Skin epidermis (tissue), 12 donors: ENCODE results near the gene REEP5.
A peak's percentile ranks its signal among the peaks of the same experiment; 100 is the strongest.
"Not testable (repeated sequence)": the region's sequence is repeated elsewhere in the genome, so short reads cannot be mapped to it uniquely, and the experiment has no call there.

Experiments
- H3K27ac ChIP-seq, 21 experiments: fragments of 200-600 bp; sonication (generic) in 11 of 21; one replicate each; pipeline ENCODE4 v1.5.0; 2020; ENCODE audit warnings: mild to moderate bottlenecking in 3 of 21, inconsistent platforms in 2 of 21, moderate library complexity in 2 of 21
- H3K4me3 ChIP-seq, 7 experiments: fragments of 200-600 bp; sonication (generic) in 2 of 7; one replicate each; pipeline ENCODE4 v1.5.0; 2020; ENCODE audit warnings: inconsistent platforms in 2 of 7, mild to moderate bottlenecking in 2 of 7, moderate library complexity in 1 of 7

The REEP5 gene

DNA sequence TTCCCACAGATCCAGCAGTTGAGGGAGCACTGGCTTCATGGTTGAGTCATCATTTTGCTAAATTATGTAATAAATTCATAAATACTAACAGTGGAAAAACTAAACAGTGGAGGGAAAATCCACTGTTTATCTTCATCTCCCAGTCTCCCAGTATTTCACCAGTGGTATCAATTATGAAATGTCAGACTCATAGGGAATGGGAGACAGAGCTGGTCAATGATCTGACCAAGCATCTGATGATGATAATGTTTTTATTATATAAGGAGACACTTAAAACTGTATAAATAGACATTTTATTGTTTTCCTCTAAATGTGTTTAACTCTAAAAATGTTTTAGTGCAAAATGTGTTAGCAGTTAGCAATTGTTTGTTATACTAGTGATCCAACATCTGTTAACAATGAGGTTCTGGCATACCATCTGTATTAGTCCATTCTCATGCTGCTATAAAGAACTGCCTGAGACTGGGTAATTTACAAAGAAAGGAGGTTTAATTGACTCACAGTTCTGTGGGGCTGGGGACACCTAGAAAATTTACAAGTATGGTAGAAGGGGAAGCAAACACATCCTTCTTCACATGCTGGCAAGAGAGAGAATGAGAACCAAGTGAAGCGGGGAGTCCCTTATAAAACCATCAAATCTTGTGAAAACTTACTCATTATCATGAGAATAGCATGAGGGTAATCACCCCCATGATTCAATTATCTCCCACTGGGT, 11.8 kb upstream of the REEP5 start:
- Histone ChIP-seq H3K27ac (peak overlapping the region in 6 of 21 experiments; percentile 13 to 60 (median 43)), H3K4me3 (no peak overlapping the region)

DNA sequence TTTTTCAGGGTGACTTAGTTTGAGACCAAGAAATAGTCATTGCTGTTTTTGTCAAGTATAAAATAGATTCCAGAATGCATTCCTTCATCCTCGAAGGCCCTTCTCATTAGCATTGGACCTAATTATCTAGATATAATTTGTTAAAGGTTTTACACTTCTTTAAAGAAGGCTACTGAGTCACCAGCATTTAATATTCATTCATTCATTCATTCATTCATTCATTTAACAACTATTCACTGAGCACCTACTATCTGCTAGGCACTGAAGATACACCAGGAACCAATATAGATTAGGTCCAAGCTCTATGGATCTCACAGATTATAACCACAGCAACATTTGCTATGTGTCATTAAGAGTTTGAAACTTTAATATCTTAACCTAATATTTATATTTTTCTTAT, 11.1 kb upstream of the REEP5 start:
- Histone ChIP-seq H3K27ac (no peak overlapping the region), H3K4me3 (no peak overlapping the region)

DNA sequence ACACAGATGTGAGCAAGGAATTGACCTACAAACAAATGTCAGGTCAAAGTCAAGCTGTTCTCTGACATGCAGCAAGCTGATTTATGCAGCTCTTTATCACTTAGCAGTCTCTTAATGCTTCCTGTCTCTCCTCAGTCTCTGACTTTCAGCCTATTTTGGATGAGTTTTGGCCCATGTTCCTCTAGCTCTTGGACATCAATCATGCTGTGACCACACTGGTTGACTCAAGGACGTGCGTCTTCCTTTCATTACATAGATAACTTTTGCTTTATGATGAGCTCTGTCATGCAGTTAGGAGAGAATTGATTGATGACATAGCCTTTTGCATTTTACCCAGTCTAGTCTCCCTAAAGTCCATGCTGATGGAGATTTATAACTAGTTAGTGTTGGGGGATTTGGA, 9.4 kb upstream of the REEP5 start:
- no peak overlapping the region for H3K4me3 ChIP-seq
- peak overlapping the region in 1 of 21 experiments; percentile 28 for H3K27ac ChIP-seq

DNA sequence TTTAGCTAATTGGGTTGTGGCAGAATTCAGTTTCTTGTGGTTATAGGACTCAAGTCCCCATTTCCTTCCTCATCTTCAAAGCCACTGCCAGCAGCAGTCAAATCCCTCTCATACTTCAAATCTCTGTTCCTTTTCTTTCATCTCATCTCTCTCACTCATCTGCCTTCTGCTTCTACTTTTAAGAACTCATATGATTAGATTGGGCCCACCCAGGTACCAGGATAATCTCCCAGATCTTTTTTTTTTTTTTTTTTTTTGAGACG, 8.0 kb upstream of the REEP5 start:
- peak overlapping the region in 5 of 21 experiments; percentile 39 to 89 (median 58) for H3K27ac ChIP-seq
- H3K4me3 ChIP-seq, result no peak overlapping the region

DNA sequence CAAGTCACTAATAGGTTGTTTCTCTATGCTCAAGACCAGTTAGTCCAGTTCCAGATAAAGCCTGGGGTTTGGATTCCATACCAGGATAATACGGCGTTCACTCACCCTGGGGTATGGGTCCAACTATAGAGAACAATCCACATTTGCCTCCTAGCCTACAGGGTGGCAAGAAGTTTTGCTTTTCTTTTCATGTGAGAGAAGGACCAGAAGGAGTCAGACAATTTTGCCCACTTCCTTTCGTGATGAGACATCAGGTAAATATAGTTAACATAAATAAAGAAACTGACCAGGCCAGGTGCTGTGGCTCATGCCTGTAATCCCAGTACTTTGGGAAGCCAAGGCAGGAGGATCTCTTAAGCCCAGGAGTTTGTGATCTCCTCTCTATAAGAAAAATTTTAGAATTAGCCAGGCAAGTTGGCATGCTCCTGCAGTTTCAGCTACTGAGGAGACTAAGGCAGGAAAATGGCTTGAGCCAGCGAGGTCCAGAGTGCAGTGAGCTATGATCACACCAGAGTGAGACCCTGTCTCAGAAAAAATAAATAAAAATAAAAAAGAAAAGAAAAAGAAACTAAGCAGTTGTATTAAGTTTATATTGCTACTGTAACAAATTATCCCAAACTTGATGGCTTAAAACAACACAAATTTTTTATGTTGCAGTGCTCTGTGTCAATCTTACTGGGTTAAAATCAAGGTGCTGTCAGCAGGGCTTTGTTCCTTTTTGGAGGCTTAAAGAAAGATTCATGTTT, 7.5 kb upstream of the REEP5 start:
- Histone ChIP-seq H3K4me3 (no peak overlapping the region), H3K27ac (peak overlapping the region in 10 of 21 experiments; percentile 2 to 89 (median 48))

DNA sequence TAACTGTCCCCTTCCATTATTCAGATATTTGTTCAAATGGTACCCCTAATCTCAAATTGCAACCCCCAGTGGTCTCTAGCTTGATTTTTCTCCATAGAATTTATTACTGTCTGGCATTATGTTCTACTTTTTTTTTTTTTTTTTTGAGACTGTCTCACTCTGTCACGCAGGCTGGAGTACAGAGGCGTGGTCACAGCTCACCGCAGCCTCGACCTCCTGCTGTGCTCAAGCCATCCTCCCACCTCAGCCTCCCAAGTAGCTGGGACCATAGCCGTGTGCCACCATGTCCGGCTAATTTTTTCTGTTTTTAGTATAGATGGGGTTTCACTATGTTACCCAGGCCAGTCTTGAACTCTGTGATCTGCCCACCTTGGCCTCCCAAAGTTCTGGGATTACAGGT, 2.0 kb upstream of the REEP5 start:
- no peak overlapping the region for H3K4me3 ChIP-seq
- H3K27ac ChIP-seq, result peak overlapping the region in 4 of 21 experiments; percentile 71 to 99 (median 98)

DNA sequence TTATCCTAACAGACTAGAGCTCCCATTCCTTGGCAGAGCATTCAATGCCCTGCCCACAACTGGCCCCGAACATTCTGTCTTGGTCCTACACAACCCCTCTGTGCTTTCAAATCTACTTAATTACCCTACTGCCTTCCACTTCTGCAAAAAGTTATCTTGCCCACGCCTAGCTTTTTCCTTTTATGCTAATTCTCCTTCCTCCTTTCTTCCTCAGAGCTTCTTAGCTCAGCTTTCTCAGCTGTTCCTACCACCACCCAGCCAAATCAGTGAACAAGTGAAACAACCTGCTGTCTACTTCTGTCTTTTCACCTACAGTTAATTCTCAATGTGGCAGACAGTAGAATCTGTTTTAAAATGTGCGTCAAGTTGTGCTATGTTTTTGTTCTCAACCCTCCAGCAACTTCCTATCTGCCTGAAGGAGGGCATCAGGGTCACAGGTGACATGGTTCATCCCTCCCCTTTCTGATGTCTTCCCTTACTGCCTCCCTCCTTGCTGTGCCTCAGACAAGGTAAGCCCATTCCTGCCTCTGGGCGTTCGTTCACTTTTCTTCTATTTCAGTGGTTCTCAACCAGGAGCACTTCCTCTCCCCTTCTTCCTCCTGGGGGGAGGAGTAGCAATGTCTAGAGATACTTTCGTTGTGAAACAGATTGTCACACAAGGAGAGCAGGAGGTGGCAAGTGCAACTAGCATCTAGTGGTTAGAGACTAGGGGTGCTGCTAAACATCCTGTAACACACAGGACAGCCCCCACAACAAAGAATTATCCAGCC, 1.3 kb upstream of the REEP5 start:
- H3K4me3 ChIP-seq, result no peak overlapping the region
- peak overlapping the region in 16 of 21 experiments; percentile 56 to 99 (median 95) for H3K27ac ChIP-seq

DNA sequence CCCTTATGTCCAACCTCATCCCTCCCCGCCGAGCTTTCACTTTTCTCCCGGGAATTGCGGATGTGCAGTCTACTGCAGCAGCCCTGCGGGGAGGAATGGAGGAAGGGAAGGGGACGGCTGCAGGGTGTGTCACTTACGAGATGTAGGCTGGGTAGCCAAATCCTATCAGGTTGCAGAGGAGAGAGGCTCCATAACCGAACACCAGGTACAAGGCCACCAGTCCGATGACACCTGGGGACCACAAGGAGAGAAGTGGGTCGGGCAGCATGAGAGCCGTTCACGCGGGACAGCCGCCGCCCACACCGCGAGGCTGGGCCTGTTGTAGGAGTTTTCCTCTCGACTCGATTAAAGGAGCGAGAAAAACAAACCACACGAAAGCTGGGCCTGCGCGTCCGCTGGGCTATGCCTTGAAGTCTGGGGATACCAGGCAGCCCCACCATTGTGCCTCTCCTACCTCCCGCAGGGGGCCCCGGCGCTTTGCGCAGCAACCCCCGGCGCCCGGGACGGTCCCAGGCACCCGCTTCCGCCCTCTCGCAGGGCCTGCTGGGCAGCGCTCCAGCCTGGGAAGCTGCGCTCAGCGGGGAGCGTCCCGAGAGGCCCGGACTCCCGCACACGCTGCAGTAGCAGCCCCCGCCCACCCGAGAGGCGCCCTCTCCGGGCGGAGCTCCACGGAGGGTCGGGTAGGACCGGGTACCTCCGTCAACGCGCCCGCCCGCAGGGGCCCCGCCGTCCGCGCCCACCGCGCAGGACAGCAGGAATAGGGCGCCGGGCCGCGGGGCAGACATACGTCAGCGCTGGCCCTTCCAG, 798 bp downstream of the REEP5 start:
- Histone ChIP-seq H3K4me3 (peak overlapping the region; percentile 87 to 98 (median 94)), H3K27ac (peak overlapping the region; percentile 84 to 99 (median 95))

DNA sequence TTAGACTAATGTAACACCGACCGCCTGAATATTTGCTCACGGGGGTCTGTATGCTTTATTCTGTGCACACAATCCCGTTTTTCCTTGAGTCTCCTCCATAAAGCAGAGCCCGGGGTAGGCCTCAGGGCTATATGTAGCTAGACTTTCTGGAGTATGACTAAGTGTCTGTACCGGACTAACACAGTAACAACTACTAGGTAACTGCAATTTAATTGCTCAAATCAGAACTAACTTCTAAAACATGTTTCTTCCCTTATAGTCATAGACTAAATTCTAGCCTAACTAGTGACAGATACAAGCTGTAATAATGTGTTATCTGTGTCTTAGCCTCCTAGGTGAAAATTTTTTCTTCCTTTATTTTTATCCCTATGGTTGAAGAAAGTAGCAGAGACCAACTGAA, 2.1 kb downstream of the REEP5 start:
- peak overlapping the region in 1 of 21 experiments; percentile 9 for H3K27ac ChIP-seq
- H3K4me3 ChIP-seq, result no peak overlapping the region

DNA sequence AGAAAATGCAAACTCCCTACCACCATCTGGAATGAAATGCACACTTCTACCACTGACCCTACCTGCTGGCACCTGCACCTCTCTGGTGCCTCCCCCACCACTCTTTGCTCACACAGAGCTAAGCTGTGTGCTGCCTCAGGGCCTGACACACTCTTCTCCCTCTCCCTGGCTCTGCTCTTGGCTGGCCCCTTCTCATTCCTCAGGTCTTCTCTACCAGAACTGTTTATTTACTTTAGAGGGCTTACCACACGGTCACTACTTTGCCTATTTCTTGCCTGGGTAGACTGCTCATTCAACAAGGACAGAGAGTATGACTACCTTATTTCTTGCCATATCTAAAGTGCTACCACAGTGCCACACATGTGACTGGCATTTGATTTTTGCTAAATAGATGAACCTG, 3.3 kb downstream of the REEP5 start:
- Histone ChIP-seq H3K27ac (peak overlapping the region in 2 of 21 experiments; percentile 12 to 35), H3K4me3 (no peak overlapping the region)

DNA sequence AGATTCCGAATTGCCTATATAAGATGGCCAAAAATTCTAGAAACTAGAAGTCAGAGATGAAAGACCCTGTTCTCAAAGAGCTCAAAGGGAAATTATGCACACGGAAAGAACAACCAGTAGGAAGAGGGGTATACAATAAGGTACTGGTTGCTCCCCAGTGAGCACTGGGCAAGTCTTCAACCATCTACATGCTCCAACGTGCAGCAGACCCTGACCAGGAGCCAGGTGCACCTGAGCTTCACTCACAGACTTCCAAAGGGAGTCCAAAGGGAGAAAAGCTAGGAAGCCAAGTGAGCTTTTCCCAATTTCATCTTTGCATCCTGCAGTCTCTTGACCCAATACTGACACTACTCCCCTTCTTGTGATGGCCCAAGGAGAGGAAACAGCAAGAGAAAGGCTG, 3.9 kb downstream of the REEP5 start:
- H3K27ac ChIP-seq, result peak overlapping the region in 1 of 21 experiments; percentile 35
- no peak overlapping the region for H3K4me3 ChIP-seq

DNA sequence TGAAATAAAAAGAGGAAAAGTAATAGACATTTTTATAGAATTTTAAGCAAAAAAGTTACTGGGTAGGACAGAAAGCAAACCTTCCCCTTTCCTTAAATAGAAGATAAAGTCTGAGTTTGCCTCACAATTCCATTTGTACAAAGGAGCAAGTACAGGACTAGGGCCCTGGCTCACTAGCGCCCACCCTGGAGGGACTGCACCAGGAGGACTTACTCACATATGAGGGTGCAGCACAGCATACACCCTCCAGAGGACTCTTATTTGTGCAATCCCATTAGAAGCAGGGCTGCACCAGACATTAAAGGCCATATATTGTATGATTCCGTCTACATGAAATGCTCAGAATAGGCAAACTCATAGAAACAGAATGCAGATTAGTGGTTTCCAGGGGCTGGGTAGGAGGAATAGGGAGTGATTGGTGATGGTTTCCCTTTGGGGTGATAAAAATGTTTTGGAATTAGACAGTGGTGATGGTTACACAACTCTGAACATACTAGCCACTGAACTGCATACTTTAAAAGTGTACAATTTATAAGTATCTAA, 4.5 kb downstream of the REEP5 start:
- Histone ChIP-seq H3K27ac (no peak overlapping the region), H3K4me3 (no peak overlapping the region)

DNA sequence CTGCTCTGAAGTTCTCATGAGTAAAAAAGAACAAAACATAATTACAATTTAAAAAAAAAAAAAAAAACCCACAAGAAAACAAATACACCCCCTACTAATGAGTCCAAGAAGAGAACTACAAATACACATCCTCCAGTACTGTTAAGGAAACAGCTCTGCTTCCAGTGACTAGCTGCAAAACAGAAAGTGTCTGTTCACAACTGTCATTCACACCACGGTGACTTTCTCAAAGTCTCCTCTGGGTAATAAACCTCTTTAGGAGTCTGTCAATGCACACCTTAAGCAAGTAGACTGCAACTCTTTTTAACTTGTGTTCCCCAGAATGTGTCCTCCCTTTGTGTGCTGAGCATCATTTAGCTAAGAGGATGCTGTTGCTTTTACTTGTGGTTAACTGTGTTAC, 6.2 kb downstream of the REEP5 start:
- H3K4me3 ChIP-seq, result no peak overlapping the region
- no peak overlapping the region for H3K27ac ChIP-seq

DNA sequence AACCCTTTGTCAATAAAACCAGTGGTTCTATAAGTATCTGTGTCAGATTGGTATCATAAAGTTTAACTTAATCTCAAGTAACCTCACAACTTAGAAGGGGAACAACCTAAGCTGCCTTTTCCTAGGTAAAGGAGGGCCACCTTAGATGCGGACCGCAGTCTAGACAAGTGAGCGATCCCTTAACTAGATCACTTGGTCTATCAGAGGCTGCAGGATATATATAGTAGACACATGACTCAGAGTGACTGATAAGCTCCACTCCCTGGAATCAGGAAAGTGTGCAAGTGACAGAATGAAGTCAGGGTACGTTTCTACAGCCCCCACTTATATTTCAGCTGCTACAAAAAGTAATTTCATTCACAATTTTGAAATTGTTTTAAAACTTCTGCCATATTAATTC, 7.4 kb downstream of the REEP5 start:
- H3K4me3 ChIP-seq, result no peak overlapping the region
- H3K27ac ChIP-seq, result no peak overlapping the region

DNA sequence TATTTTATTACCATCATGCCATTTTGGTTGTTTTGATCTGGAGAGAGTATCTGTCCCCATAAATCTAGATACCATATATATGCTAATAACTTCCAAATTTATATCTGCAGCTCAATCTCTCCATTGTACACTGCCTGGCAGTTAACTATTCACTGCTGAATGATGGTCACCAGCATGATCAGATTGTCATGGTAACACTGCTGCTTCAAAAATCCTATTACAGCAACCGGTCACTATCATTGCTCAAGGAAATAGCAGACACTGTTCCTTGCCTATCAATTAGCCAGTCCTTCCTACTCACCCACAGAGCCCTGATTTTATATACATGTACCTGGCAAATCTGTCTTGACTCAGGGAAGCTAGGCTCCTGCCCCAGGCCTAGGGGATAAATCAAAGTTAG, 11.5 kb downstream of the REEP5 start:
- Histone ChIP-seq H3K27ac (no peak overlapping the region), H3K4me3 (no peak overlapping the region)

DNA sequence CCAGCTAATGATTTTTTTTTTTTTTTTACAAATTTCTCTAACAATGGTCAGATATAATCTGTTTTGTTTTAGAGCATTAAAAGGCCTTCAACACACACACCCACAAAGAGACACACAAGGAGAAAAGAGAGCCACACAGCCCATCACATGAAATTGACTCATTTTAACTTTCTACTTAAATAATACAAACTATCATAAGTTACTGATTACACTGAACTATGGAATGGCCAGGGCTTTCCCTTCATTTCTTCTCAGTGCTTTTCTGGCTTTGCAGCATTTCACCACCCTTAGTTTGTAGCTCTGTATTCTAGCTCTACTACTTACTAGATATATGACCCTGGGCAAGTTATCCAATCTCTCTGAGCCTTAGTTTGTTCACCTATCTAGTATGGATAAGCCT, 13.2 kb downstream of the REEP5 start:
- Histone ChIP-seq H3K27ac (no peak overlapping the region), H3K4me3 (no peak overlapping the region)

DNA sequence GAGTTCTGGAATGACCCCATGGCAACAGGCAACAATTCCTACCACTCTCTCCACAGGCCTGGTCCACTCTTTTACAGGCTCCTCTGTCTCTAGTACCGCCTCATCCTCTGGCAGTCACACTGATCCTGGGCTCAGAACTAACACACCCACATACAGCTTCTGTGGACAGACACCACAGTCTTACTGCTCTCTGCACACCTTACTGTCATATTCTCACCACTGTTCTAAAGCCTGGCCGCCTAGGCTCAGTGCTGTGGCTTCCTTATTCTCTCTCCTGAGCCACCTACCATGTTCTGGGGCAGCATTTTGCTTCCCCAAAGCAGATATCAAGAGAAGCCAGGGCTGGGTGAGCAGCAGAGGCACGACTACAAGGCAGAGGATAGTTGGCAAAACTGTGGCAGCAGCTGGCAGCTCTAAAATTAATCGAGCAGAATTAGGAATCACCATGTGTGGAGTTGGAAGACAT, 14.8 kb downstream of the REEP5 start:
- no peak overlapping the region for H3K4me3 ChIP-seq
- peak overlapping the region in 3 of 21 experiments; percentile 29 to 46 (median 30) for H3K27ac ChIP-seq

DNA sequence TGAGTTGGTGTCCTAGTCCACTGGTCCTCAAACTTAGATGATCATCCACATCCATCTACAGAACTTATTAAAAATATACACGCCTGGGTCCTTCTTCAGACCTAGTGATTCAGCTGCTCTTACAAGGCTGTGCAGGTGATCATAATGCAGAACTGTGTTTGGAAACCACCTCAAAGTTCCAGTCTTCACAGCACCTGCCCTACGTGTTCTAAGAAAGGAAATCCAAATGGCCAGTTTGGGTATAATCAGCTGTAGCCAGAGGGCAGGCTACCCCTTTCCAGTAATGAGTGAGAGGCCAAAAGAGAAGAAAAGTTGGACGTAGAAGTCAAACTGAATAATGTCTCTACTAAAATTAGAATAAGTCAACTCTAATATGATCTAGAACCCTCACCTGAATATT, 15.4 kb downstream of the REEP5 start:
- Histone ChIP-seq H3K4me3 (no peak overlapping the region), H3K27ac (no peak overlapping the region)

DNA sequence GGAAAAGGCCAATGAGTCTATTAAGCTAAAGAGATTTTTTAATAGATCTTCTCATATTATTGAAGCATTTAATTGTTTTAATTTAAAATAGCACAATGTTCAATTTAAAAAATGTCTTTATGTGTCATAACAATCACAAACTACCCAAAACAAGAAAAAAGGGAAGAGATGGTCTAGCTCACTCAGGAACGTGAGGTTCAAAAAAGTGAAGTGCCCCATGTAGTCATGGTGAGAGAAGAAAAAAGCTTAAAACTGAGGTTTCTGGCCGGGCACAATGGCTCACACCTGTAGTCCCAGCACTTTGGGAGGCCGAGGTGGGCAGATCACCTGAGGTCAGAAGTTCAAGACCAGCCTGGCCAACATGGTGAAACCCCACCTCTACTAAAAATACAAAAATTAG, 17.0 kb downstream of the REEP5 start:
- H3K27ac ChIP-seq, H3K4me3 ChIP-seq: not testable (repeated sequence)

DNA sequence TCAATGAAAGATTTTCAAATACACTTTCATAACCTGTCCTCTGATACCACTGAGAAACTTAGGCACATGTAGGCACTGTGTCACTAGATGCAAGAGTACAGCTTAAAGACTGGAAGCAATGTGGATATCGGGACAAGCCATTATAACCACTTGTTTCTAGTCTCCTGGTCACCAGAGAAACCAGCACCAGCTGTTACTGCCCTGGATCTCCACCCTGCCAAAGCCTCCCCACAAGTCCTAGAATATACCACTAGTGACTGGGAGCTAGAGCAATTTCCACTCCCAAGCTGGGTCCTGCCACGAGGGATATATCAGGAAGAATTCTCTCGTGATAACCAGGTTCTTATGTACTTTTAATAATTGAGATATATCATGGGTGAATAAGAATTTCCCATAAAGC, 19.5 kb downstream of the REEP5 start:
- Histone ChIP-seq H3K27ac (no peak overlapping the region), H3K4me3 (no peak overlapping the region)
